A549 treated with ZK216348 at 1 μM for 4 hours (cell line): ENCODE data around the gene PRAMEF25. TPM values are rescaled to one million over a fixed set of nuclear protein-coding genes. Genes with fewer than 3 reads are reported as not detected.

Experiments
- total RNA-seq: library from RNA; stranded (reverse); fragments of 200-300 nt; extraction: Qiagen RNA extraction; gene quantifications from 5 replicates; pipeline ENCODE4 v1.2.3, GENCODE V29; 2022; ENCODE audit warnings: low read depth

Gene PRAMEF25
- total RNA-seq, result not detected in 5 replicates

DNA sequence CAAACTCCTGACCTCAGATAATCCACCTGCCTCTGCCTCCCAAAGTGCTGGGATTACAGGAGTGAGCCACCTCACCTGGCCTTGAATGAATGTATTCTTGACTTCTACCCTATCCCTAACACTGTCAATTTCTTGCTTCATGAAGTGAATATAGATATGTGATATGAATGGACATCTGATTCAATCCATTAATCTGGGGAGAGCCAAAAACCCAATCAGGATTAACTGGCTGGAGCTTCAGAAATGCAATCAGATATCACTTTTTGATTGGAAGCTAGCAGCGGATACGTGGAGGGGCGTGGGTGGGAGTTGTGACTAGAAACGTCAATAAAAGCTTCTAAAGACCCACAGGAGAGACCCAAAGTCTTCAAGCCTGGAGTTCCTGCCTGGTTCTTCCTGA is at the start of gene PRAMEF25:
Gene PRAMEF25, plus strand, starts transcription at position 301 of the 400 bp plus-strand sequence. CDS start 2,920 bp downstream, outside the sequence.

DNA sequence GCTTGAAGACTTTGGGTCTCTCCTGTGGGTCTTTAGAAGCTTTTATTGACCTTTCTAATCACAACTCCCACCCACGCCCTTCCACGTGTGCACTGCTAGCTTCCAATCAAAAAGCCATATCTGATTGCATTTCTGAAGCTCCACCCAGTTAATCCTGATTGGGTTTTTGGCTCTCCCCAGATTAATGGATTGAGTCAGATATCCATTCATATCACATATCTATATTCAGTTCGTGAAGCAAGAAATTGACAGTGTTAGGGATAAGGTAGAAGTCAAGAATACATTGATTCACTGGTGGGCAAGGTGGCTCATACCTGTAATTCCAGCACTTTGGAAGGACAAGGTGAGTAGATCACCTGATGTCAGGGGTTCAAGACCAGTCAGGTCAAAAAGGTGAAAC is 14.1 kb upstream of the PRAMEF25 start, which contains the start of gene PRAMEF27:
Gene PRAMEF27, minus strand, starts transcription at position 101 of the 400 bp plus-strand sequence. CDS start 2,916 bp downstream, outside the sequence.

DNA sequence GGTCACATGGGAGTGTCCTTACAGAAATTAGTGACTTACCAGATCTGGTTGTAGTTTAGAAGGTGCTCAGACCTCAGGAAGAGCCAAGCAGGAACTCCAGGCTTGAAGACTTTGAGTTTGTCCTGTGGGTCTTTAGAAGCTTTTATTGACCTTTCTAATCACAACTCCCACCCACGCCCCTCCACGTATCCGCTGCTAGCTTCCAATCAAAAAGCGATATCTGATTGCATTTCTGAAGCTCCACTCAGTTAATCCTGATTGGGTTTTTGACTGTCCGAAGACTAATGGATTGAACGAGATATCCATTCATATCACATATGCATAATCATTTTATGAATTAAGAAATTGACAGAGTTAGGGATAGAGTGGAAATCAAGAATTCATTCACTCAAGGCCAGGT is 46.2 kb downstream of the PRAMEF25 start, which contains the start of gene HNRNPCL2:
Gene HNRNPCL2, minus strand, starts transcription at position 101 of the 400 bp plus-strand sequence. CDS start 454 bp downstream, outside the sequence.

Other genes starting within 250 kb of the PRAMEF25 start
- not detected in 5 replicates for gene PRAMEF11, start 239.4 kb upstream of the PRAMEF25 start, total RNA-seq
- not detected in 5 replicates for gene HNRNPCL1, start 222.1 kb upstream of the PRAMEF25 start, total RNA-seq
- gene PRAMEF2, start 213.7 kb upstream of the PRAMEF25 start, total RNA-seq, result not detected in 5 replicates
- not detected in 5 replicates for gene PRAMEF4, start 184.6 kb upstream of the PRAMEF25 start, total RNA-seq
- gene PRAMEF10, start 172.5 kb upstream of the PRAMEF25 start, total RNA-seq, result not detected in 5 replicates
- not detected in 5 replicates for gene PRAMEF7, start 154.2 kb upstream of the PRAMEF25 start, total RNA-seq
- not detected in 5 replicates for gene PRAMEF6, start 123.2 kb upstream of the PRAMEF25 start, total RNA-seq
- gene PRAMEF27, start 14.2 kb upstream of the PRAMEF25 start, total RNA-seq, result not detected in 5 replicates
- gene HNRNPCL3, start 10.0 kb upstream of the PRAMEF25 start, total RNA-seq, result not detected in 5 replicates
- gene HNRNPCL2, start 46.1 kb downstream of the PRAMEF25 start, total RNA-seq, result not detected in 5 replicates
- not detected in 5 replicates for gene PRAMEF26, start 85.2 kb downstream of the PRAMEF25 start, total RNA-seq
- not detected in 5 replicates for gene HNRNPCL4, start 94.9 kb downstream of the PRAMEF25 start, total RNA-seq
- not detected in 5 replicates for gene PRAMEF9, start 101.1 kb downstream of the PRAMEF25 start, total RNA-seq
- not detected in 5 replicates for gene PRAMEF13, start 130.6 kb downstream of the PRAMEF25 start, total RNA-seq
- gene PRAMEF18, start 155.4 kb downstream of the PRAMEF25 start, total RNA-seq, result not detected in 5 replicates
- gene PRAMEF5, start 183.4 kb downstream of the PRAMEF25 start, total RNA-seq, result not detected in 5 replicates
- gene PRAMEF8, start 214.4 kb downstream of the PRAMEF25 start, total RNA-seq, result 0.13 TPM in 1 of 5 replicates, not detected in the others
- gene PRAMEF33, start 232.8 kb downstream of the PRAMEF25 start, total RNA-seq, result not detected in 5 replicates
- not detected in 5 replicates for gene PRAMEF15, start 244.8 kb downstream of the PRAMEF25 start, total RNA-seq